ENCODE data around the gene RPL11.

Gene RPL11

DNA sequence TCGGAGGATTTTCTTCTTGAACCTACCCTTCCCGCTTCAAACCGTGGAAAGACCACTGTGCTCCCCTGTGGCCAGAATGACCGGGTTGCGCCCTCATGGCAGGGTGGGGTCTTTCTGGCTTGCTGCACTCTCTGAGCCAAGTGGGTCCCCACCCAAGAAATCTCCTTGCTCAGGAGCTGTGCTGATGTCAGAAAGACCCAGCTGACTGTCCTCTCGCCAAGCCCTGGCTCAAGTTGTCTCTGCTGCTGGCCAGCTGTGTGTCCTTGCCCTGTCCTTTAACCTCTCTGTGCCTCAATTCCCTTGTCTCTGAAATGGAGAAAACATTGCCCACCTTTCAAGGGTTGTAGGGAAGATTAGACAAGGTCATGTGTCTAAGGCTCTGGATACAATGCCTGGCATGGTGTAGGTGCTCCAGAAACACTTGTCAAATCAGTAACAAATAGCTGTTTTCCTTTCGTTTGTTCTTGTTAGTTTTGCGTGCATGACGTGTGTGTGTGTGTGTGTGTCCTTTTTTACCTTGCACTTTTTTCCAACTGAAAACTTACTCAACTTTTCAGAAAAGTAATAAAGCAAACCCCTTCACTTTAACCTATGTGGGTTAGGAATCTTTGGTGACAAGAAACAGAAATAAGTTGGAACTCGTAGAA, 41.1 kb upstream of the RPL11 start:
- no CpG with 5 or more reads among the region's 10 CpGs for WGBS, 2 donors (ENCODE audit: extremely low coverage in 2 of 2, insufficient read length in 2 of 2, insufficient replicate concordance in 1 of 2)
- H2AK5ac ChIP-seq (ENCODE audit: low read depth, low read length): no peak overlapping the region
- H4K8ac ChIP-seq (ENCODE audit: low read depth, low read length): no peak overlapping the region

DNA sequence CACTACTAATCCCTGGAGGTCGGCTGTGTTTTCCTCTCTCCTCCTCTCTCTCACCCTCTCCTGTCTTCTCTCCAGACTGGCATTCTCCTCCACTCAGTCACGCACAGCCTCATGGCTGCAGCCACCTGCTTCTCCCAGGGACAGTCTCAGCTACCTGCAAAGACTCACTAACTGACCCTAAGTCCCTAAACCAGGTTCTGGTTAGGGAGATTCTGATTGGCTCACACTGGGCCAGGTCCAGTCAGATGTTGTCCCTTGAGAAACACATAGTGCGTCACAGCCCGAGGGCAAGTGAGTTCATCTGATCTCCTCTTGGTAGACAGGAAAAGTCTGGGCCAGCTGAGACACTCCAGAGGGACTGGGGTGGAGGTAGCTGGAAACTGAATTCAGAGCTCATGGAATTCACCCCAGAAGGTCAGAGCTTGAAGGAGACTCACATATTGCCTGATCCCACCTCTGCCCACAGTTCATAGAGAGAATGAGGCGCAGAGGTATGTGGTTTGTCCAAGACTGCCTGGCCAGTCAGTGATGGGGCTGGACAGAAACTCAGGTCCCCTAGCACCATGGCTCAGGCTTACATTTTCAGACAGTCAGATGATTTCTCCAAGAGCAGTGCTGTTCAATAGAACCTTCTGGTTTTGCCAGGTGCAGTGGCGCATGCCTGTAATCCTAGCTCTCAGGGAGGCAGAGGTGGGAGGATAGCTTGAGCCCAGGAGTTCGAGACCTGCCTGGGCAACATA, 40.4 kb upstream of the RPL11 start:
- H4K8ac ChIP-seq (ENCODE audit: low read depth, low read length): no peak overlapping the region
- H3K79me1 ChIP-seq (ENCODE audit: low read depth, low read length): no peaks in the 10 kb centered on the region
- H2BK15ac ChIP-seq (ENCODE audit: low read length): no peak overlapping the region
- H2BK5ac ChIP-seq (ENCODE audit: low read length): no peak overlapping the region
- H3K23ac ChIP-seq (ENCODE audit: low read depth, low read length, poor library complexity): no peak overlapping the region
- H2AK5ac ChIP-seq (ENCODE audit: low read depth, low read length): no peak overlapping the region
- no peak overlapping the region for H2BK12ac ChIP-seq (ENCODE audit: low read length)
- H2BK120ac ChIP-seq (ENCODE audit: low read depth, low read length): no peak overlapping the region
- no peak overlapping the region for H3K14ac ChIP-seq (ENCODE audit: low read length)
- H3K4me3 ChIP-seq (ENCODE audit: low read length in 2 of 2): no peak overlapping the region
- H3K27ac ChIP-seq (replicated peaks; ENCODE audit: low read length): no peak overlapping the region
- no peak overlapping the region for H3K18ac ChIP-seq (ENCODE audit: low read length)
- no peaks in the 10 kb centered on the region for H3K4me1 ChIP-seq (ENCODE audit: control insufficient read depth in 2 of 2, insufficient read depth in 1 of 2, low read depth in 1 of 2, low read length in 2 of 2)
- no CpG with 5 or more reads among the region's 7 CpGs for WGBS, 2 donors (ENCODE audit: extremely low coverage in 2 of 2, insufficient read length in 2 of 2, insufficient replicate concordance in 1 of 2)
- peaks cover 0 to 17% (median 0%) of the 10 kb centered on the region in 3 experiments for H3K27me3 ChIP-seq (ENCODE audit: control insufficient read depth in 3 of 3, insufficient read depth in 3 of 3, low read depth in 1 of 3, low read length in 3 of 3)
- no peak overlapping the region for H3K4ac ChIP-seq (ENCODE audit: low read length)
- H2AFZ ChIP-seq (ENCODE audit: low read length): no peak overlapping the region
- H3K9ac ChIP-seq (ENCODE audit: low read depth, low read length, poor library complexity): no peak overlapping the region
- DNase-seq (ENCODE audit: low spot score): no peak
- H3K9me3 ChIP-seq (replicated peaks in 1 of 2; ENCODE audit: control insufficient read depth in 2 of 2, insufficient read depth in 1 of 2, low read depth in 1 of 2, low read length in 2 of 2): no peaks in the 10 kb centered on the region
- no peak overlapping the region for H4K91ac ChIP-seq (ENCODE audit: low read depth, low read length, poor library complexity)
- no peaks in the 10 kb centered on the region for H3K36me3 ChIP-seq (replicated peaks in 1 of 2; ENCODE audit: control insufficient read depth in 2 of 2, insufficient read depth in 2 of 2, low read length in 2 of 2)
- H3K4me2 ChIP-seq (ENCODE audit: insufficient read depth, low read length, poor library complexity, severe bottlenecking): no peak overlapping the region

More for the DNA sequence above, 41.1 kb upstream of the RPL11 start:
- no peak overlapping the region for H2BK5ac ChIP-seq (ENCODE audit: low read length)
- H3K27ac ChIP-seq (replicated peaks; ENCODE audit: low read length): no peak overlapping the region
- no peak overlapping the region for H3K4me2 ChIP-seq (ENCODE audit: insufficient read depth, low read length, poor library complexity, severe bottlenecking)
- no peaks in the 10 kb centered on the region for H3K4me1 ChIP-seq (ENCODE audit: control insufficient read depth in 2 of 2, insufficient read depth in 1 of 2, low read depth in 1 of 2, low read length in 2 of 2)
- no peak overlapping the region for H3K14ac ChIP-seq (ENCODE audit: low read length)
- H2BK120ac ChIP-seq (ENCODE audit: low read depth, low read length): no peak overlapping the region
- H3K4ac ChIP-seq (ENCODE audit: low read length): no peak overlapping the region
- no peaks in the 10 kb centered on the region for H3K9me3 ChIP-seq (replicated peaks in 1 of 2; ENCODE audit: control insufficient read depth in 2 of 2, insufficient read depth in 1 of 2, low read depth in 1 of 2, low read length in 2 of 2)
- H3K18ac ChIP-seq (ENCODE audit: low read length): peak overlapping the region; percentile 21
- no peak overlapping the region for H3K9ac ChIP-seq (ENCODE audit: low read depth, low read length, poor library complexity)
- no peak for DNase-seq (ENCODE audit: low spot score)
- no peak overlapping the region for H4K91ac ChIP-seq (ENCODE audit: low read depth, low read length, poor library complexity)
- no peak overlapping the region for H3K23ac ChIP-seq (ENCODE audit: low read depth, low read length, poor library complexity)
- no peaks in the 10 kb centered on the region for H3K79me1 ChIP-seq (ENCODE audit: low read depth, low read length)
- no peak overlapping the region for H2BK15ac ChIP-seq (ENCODE audit: low read length)
- peaks cover 0 to 17% (median 0%) of the 10 kb centered on the region in 3 experiments for H3K27me3 ChIP-seq (ENCODE audit: control insufficient read depth in 3 of 3, insufficient read depth in 3 of 3, low read depth in 1 of 3, low read length in 3 of 3)
- no peak overlapping the region for H2BK12ac ChIP-seq (ENCODE audit: low read length)
- no peak overlapping the region for H3K4me3 ChIP-seq (ENCODE audit: low read length in 2 of 2)
- no peak overlapping the region for H2AFZ ChIP-seq (ENCODE audit: low read length)
- no peaks in the 10 kb centered on the region for H3K36me3 ChIP-seq (replicated peaks in 1 of 2; ENCODE audit: control insufficient read depth in 2 of 2, insufficient read depth in 2 of 2, low read length in 2 of 2)

DNA sequence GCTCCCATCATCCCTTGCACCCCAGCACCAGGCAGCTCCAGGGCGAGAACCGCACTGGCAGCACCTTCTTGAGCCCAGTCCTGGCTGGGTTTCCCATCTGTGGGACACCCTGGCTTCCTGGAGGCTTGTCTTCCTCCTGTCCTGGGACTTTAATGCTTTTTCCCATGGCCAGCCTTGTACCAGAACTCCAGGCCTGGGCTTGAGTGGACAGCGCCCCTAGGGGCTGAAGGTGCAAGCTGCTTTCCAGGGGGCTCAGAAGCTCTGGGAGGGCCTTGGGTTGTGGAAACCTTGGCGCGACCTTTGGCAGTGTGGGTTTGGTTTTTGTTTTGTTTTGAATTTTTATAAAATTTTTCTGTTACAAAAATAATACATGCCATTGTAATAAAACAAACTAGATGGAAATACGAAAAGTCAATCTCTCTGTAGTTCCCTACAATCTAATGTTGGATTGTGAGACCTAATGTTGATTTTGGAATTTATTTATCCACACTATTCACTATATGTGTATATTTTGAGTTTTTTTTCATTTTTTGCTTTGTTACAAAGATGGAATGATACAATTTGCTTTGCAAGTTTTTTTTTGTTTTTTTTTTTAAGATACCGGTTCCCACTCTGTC, 33.8 kb upstream of the RPL11 start:
- H2AK5ac ChIP-seq (ENCODE audit: low read depth, low read length): no peak overlapping the region
- DNase-seq (ENCODE audit: low spot score): peak; percentile 62
- no peaks in the 10 kb centered on the region for H3K27me3 ChIP-seq (ENCODE audit: control insufficient read depth in 3 of 3, insufficient read depth in 3 of 3, low read depth in 1 of 3, low read length in 3 of 3)
- H3K9me3 ChIP-seq (replicated peaks in 1 of 2; ENCODE audit: control insufficient read depth in 2 of 2, insufficient read depth in 1 of 2, low read depth in 1 of 2, low read length in 2 of 2): peaks cover 0 to 4% of the 10 kb centered on the region in 2 donors
- no peak overlapping the region for H3K14ac ChIP-seq (ENCODE audit: low read length)
- no peak overlapping the region for H3K9ac ChIP-seq (ENCODE audit: low read depth, low read length, poor library complexity)
- no peak overlapping the region for H3K27ac ChIP-seq (replicated peaks; ENCODE audit: low read length)
- no peaks in the 10 kb centered on the region for H3K36me3 ChIP-seq (replicated peaks in 1 of 2; ENCODE audit: control insufficient read depth in 2 of 2, insufficient read depth in 2 of 2, low read length in 2 of 2)
- no peak overlapping the region for H3K4me2 ChIP-seq (ENCODE audit: insufficient read depth, low read length, poor library complexity, severe bottlenecking)
- H4K8ac ChIP-seq (ENCODE audit: low read depth, low read length): peak overlapping the region; percentile 7
- H4K91ac ChIP-seq (ENCODE audit: low read depth, low read length, poor library complexity): no peak overlapping the region
- H2AFZ ChIP-seq (ENCODE audit: low read length): peak overlapping the region; percentile 79
- no peak overlapping the region for H2BK12ac ChIP-seq (ENCODE audit: low read length)
- H2BK15ac ChIP-seq (ENCODE audit: low read length): no peak overlapping the region
- H3K4me1 ChIP-seq (ENCODE audit: control insufficient read depth in 2 of 2, insufficient read depth in 1 of 2, low read depth in 1 of 2, low read length in 2 of 2): no peaks in the 10 kb centered on the region
- no peaks in the 10 kb centered on the region for H3K79me1 ChIP-seq (ENCODE audit: low read depth, low read length)
- H2BK5ac ChIP-seq (ENCODE audit: low read length): no peak overlapping the region
- no CpG with 5 or more reads among the region's 7 CpGs for WGBS, 2 donors (ENCODE audit: extremely low coverage in 2 of 2, insufficient read length in 2 of 2, insufficient replicate concordance in 1 of 2)
- no peak overlapping the region for H3K4me3 ChIP-seq (ENCODE audit: low read length in 2 of 2)
- H3K18ac ChIP-seq (ENCODE audit: low read length): no peak overlapping the region
- no peak overlapping the region for H2BK120ac ChIP-seq (ENCODE audit: low read depth, low read length)
- H3K23ac ChIP-seq (ENCODE audit: low read depth, low read length, poor library complexity): peak overlapping the region; percentile 6
- no peak overlapping the region for H3K4ac ChIP-seq (ENCODE audit: low read length)

DNA sequence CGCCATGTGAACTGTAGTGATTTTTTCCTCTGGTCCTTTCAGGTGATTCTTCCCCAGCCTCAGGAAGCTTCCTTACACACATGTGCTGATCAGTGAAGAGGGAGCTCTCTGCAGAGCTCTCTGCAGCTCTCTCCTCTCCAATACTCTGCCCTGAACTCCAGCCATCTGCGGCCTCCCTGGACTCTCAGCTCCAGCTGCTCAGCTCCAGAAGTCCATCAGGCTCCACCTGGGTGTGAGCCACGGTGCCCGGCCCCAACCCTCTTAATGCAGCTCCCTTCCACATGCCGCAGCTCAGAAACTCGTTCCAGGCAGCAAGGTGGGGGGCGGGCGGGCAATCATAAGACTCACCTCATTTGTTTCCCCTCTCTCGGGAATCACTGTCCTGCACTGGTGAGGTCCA, 30.9 kb upstream of the RPL11 start:
- Histone ChIP-seq H3K4me3 (ENCODE audit: low read length in 2 of 2) (no peak overlapping the region), H3K18ac (ENCODE audit: low read length) (no peak overlapping the region), H3K4me2 (ENCODE audit: insufficient read depth, low read length, poor library complexity, severe bottlenecking) (no peak overlapping the region), H3K9me3 (replicated peaks in 1 of 2; ENCODE audit: control insufficient read depth in 2 of 2, insufficient read depth in 1 of 2, low read depth in 1 of 2, low read length in 2 of 2) (peaks cover 0 to 4% of the 10 kb centered on the region in 2 donors), H2AK5ac (ENCODE audit: low read depth, low read length) (no peak overlapping the region), H2BK15ac (ENCODE audit: low read length) (no peak overlapping the region), H3K23ac (ENCODE audit: low read depth, low read length, poor library complexity) (no peak overlapping the region), H2BK5ac (ENCODE audit: low read length) (no peak overlapping the region), H3K9ac (ENCODE audit: low read depth, low read length, poor library complexity) (no peak overlapping the region), H4K91ac (ENCODE audit: low read depth, low read length, poor library complexity) (no peak overlapping the region), H3K36me3 (replicated peaks in 1 of 2; ENCODE audit: control insufficient read depth in 2 of 2, insufficient read depth in 2 of 2, low read length in 2 of 2) (no peaks in the 10 kb centered on the region), H3K79me1 (ENCODE audit: low read depth, low read length) (no peaks in the 10 kb centered on the region), H2AFZ (ENCODE audit: low read length) (no peak overlapping the region), H2BK120ac (ENCODE audit: low read depth, low read length) (no peak overlapping the region), H3K4ac (ENCODE audit: low read length) (no peak overlapping the region), H3K4me1 (ENCODE audit: control insufficient read depth in 2 of 2, insufficient read depth in 1 of 2, low read depth in 1 of 2, low read length in 2 of 2) (peaks cover 0 to 2% of the 10 kb centered on the region in 2 donors), H4K8ac (ENCODE audit: low read depth, low read length) (no peak overlapping the region), H2BK12ac (ENCODE audit: low read length) (no peak overlapping the region), H3K14ac (ENCODE audit: low read length) (no peak overlapping the region), H3K27me3 (ENCODE audit: control insufficient read depth in 3 of 3, insufficient read depth in 3 of 3, low read depth in 1 of 3, low read length in 3 of 3) (no peaks in the 10 kb centered on the region), H3K27ac (replicated peaks; ENCODE audit: low read length) (no peak overlapping the region)
- DNase-seq (ENCODE audit: low spot score): no peak
- no CpG with 5 or more reads among the region's 9 CpGs for WGBS, 2 donors (ENCODE audit: extremely low coverage in 2 of 2, insufficient read length in 2 of 2, insufficient replicate concordance in 1 of 2)
